Measurements from ENCODE around the gene PPY. TPM values are rescaled to one million over a fixed set of nuclear protein-coding genes. Genes with fewer than 3 reads are reported as not detected.

Gene PPY
- total RNA-seq, 2 experiments from 2014 or later, result 0.90 TPM; not detected in 1

DNA sequence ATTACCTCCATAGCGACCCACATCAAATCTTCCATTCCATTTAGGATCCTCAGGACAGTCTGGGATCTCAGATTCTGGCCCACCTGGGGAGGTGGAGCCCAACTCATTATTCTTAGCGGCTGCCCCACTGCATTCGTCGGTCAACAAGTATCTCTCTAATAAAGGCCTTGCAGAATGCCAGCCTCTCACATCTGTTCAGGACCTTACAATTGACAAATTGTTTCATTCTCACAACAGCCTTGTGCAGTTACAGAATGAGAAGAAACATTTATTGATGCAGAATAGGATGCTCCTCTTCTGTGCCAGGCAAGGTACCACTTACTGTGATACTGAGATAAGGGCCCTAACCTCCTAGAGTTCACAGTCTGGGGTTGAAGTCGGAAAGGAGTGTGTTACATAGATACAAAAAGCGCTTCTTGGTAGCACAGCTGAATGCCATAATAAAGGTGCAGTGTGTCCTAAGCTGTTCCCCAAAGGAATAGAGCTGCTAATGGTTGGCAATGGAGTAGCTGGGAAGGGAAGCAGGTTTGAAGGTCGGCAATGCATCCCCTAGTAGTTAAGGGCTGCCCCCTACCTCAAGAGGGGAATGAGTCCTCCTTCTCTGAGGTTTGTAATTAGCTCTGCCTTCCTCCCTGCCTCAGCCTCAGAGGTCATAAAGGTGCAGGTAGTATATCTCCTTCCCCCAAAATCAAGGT lies 32.6 kb downstream of the PPY start:
- H3K4me1 Mint-ChIP-seq (ENCODE audit: low read depth), result peaks cover 17% of the 10 kb centered on the region
- no peak overlapping the region for H3K27ac Mint-ChIP-seq
- intact Hi-C loops (cut with micrococcal nuclease), result no loop called here
- no peak overlapping the region for H3K4me3 Mint-ChIP-seq
- H3K36me3 Mint-ChIP-seq, result no peaks in the 10 kb centered on the region
- H3K27me3 Mint-ChIP-seq, result peaks cover 11% of the 10 kb centered on the region
- DNase-seq, result no peak
- ChIA-PET CTCF (interaction anchor here (0.7 to 4.0 kb wide), 28 partner anchors 9 to 738 kb away, joined by 3 to 33 read pairs (median 4); partner anchors contain the start of gene HDAC5), POLR2A (no interaction called here)
- no peaks in the 10 kb centered on the region for H3K9me3 Mint-ChIP-seq

DNA sequence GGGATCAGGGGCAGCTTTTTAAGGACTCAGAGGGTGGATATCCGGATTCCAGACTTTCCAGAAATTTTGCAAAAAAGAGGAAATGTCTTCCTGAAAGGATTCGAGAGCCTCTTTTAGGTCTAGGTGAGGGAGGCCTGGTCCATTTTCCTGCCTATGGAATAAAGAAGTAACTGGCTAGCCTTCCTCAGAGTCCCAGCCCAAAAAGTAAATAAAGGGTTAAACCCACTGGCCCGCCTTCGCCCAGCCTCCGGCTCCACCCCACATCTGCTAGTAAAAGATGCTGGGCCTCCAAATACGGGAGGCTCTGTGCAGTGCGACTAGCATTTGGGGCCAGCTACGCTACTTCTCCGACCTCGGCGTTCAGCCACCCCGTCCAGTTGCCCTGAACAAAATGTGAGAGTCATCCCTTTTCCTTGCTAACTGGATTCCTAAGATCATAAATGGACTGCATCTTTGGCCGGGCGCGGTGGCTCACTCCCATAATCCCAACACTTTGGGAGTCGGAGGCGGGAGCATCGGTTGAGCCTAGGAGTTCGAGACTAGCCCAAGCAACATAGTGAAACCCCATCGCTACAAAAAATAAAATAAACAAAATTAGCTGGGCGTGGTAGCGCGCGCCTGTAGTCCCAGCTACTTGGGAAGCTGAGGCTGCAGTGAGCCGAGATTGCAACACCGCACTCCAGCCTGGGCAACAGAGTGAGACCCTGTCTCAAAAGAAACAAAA lies 34.1 kb downstream of the PPY start:
- no peaks in the 10 kb centered on the region for H3K9me3 Mint-ChIP-seq
- H3K4me1 Mint-ChIP-seq (ENCODE audit: low read depth), result peaks cover 17% of the 10 kb centered on the region
- intact Hi-C loops (cut with micrococcal nuclease), result no loop called here
- H3K27ac Mint-ChIP-seq, result no peak overlapping the region
- ChIA-PET POLR2A (interaction anchor here (0.8 to 1.7 kb wide), 2 partner anchors 95 to 215 kb away, joined by 3 read pairs; partner anchors contain the start of gene HDAC5), CTCF (interaction anchor here (0.7 to 4.0 kb wide), 16 partner anchors 7 to 233 kb away, joined by 3 to 33 read pairs (median 4); no protein-coding TSS in a partner anchor)
- no peak overlapping the region for H3K4me3 Mint-ChIP-seq
- peaks cover 11% of the 10 kb centered on the region for H3K27me3 Mint-ChIP-seq
- peak; percentile 62 for DNase-seq
- H3K36me3 Mint-ChIP-seq, result no peaks in the 10 kb centered on the region

DNA sequence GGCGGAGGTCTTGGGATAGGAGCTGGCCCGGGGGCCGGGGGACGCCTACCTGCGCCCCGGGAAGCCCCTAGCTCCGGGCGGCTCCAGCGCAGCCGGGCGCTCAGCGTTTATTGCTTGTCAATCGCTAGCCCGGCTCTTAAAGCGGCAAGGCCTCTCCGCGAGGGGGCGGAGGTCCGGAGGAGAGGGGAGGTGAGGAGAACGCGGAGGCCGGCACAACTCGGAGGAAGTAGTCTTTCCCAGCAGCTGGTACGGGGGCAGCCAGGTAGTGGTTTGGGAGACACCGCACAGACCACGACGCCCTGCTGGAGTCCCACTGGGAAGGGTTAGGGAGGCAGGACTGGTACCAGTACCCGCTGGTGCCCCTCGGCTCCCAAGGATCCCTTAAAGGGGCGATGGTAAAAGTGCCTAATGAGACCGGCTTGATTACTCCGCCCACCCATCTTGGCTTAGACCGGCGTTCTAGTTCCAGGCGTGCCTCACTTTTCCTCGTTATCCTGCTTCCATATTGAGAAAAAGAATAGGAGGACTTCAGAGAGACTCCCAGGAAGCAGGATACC lies 34.8 kb downstream of the PPY start, which contains the start of gene MPP2:
Gene MPP2, minus strand, starts transcription at position 112 of the 557 bp plus-strand sequence. CDS start 3,076 bp downstream, outside the sequence.
- Mint-ChIP-seq H3K27me3 (peaks cover 11% of the 10 kb centered on the region), H3K36me3 (no peaks in the 10 kb centered on the region), H3K4me3 (peak within 1 kb of the TSS; percentile 67), H3K9me3 (no peaks in the 10 kb centered on the region), H3K27ac (no peak within 1 kb of the TSS), H3K4me1 (ENCODE audit: low read depth) (peaks cover 17% of the 10 kb centered on the region)
- DNase-seq, result peak; percentile 71
- intact Hi-C loops (cut with micrococcal nuclease), result no loop called here
- ChIA-PET POLR2A (interaction anchor here (0.6 to 1.7 kb wide), 3 partner anchors 95 to 216 kb away, joined by 3 to 4 read pairs (median 3); partner anchors contain the start of gene HDAC5), CTCF (interaction anchor here (0.6 to 4.0 kb wide), 12 partner anchors 11 to 1359 kb away, joined by 3 to 33 read pairs (median 4); no protein-coding TSS in a partner anchor)

DNA sequence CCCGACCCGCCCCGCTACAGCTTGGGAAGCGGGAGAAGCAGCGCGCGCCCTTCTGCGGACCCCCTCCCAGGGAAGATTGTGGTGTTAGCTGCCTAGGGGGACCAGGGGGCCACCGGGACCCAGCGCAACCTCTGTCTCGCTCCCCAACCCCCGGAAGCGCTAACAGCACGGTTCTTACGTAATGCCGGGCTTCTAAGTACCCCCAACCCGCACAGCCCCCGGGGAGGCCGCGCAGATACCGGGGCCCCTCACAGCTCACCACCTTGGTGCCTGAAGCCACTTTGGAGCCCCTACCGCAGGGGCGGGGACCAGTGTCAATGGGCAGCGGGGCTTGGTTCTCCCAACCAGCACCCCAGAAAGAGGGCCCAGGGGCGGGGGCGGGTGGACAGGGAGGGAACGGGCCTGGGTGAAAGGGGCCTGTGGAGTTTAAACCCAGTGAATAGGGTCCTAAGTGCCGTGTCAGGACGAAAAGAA lies 35.3 kb downstream of the PPY start:
- Mint-ChIP-seq H3K9me3 (no peaks in the 10 kb centered on the region), H3K4me3 (peak overlapping the region; percentile 67), H3K36me3 (no peaks in the 10 kb centered on the region), H3K27ac (no peak overlapping the region), H3K27me3 (peaks cover 11% of the 10 kb centered on the region), H3K4me1 (ENCODE audit: low read depth) (peaks cover 17% of the 10 kb centered on the region)
- POLR2A ChIA-PET, result interaction anchor here (0.6 to 1.7 kb wide), 2 partner anchors 96 to 102 kb away, joined by 3 to 4 read pairs; no protein-coding TSS in a partner anchor
- intact Hi-C loops (cut with micrococcal nuclease), result no loop called here
- CTCF ChIA-PET, result interaction anchor here (0.6 to 3.9 kb wide), 8 partner anchors 11 to 1359 kb away, joined by 3 to 31 read pairs (median 4); no protein-coding TSS in a partner anchor
- no peak for DNase-seq

DNA sequence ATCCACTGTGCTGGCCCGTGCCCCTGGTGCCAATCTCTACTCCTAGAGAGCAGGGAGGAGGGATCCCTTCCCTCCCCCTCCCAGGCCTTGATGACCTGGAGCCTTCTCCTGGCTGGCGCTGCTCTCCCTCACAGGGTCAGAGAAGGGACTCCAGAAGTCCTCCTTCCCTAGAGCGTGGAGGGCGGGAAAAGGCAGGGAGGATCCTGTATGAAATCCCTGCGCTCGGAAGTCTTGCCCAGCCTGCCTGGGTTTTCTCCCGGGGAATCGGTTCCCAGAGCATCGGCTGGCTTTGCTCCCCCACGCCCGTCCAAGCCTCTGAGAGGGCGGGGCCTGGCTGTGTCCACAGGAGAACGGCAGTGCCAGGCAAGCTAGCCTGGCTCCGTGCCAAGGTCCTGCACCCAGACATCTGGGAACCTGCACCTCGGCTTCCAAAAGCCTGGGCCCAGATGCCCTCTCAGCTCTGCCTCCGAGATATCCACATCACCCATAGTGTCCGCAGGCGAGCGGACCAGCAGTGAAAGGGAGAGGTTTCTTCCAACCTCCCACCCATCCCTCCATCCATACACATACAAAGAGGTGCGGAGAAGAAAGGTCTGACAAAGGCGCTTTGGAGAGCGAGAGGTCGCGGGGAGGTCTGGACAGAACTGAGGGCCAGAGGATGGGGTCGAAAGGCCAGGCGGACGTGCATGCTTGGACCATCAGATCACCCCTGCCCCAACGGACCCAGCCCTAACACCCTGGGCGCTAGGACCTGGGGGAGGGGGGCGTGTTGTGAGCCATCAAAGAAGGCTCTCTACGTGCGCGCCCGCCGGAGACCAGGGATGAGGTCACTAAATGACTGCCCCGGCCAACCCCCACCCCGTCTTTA lies 36.1 kb downstream of the PPY start:
- Mint-ChIP-seq H3K27ac (no peak overlapping the region), H3K4me3 (peak overlapping the region; percentile 67), H3K4me1 (ENCODE audit: low read depth) (peaks cover 17% of the 10 kb centered on the region), H3K27me3 (peaks cover 13% of the 10 kb centered on the region), H3K9me3 (no peaks in the 10 kb centered on the region), H3K36me3 (no peaks in the 10 kb centered on the region)
- ChIA-PET POLR2A (no interaction called here), CTCF (interaction anchor here (1.2 to 1.6 kb wide), 3 partner anchors 26 to 38 kb away, joined by 3 to 5 read pairs (median 4); no protein-coding TSS in a partner anchor)
- intact Hi-C loops (cut with micrococcal nuclease), result no loop called here
- peak; percentile 59 for DNase-seq

DNA sequence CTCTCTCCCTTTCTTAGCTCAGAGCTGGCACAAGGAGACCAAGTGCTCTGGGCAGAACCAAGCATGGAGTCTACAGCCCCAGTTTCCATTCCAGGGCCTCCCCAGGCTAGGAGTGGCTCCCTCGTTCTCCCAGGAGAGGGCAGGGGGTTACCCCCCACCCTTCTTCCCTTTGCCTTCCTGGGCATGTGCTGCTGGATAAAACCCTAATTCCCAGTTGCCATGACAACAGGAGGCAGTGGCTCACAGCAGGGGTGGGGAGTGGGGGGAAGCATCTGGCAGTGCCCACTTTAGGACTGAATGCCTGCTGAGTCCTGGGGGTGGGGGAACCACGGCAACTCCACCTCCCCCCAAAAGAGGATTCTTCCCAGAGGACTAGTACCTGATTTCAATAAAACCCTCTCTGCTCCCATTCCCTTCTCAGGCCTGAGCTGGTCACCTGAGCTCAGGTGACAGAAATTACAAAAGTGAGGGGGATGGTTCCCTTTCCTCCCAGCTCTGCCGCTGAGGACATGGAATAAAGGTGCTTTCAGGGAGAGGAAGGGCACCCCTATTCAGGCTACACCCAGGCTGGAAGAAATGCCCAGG lies 36.8 kb downstream of the PPY start:
- Mint-ChIP-seq H3K4me3 (no peak overlapping the region), H3K27me3 (peaks cover 13% of the 10 kb centered on the region), H3K4me1 (ENCODE audit: low read depth) (peaks cover 23% of the 10 kb centered on the region), H3K36me3 (no peaks in the 10 kb centered on the region), H3K27ac (no peak overlapping the region), H3K9me3 (no peaks in the 10 kb centered on the region)
- DNase-seq, result no peak
- ChIA-PET CTCF (no interaction called here), POLR2A (no interaction called here)
- intact Hi-C loops (cut with micrococcal nuclease), result no loop called here

DNA sequence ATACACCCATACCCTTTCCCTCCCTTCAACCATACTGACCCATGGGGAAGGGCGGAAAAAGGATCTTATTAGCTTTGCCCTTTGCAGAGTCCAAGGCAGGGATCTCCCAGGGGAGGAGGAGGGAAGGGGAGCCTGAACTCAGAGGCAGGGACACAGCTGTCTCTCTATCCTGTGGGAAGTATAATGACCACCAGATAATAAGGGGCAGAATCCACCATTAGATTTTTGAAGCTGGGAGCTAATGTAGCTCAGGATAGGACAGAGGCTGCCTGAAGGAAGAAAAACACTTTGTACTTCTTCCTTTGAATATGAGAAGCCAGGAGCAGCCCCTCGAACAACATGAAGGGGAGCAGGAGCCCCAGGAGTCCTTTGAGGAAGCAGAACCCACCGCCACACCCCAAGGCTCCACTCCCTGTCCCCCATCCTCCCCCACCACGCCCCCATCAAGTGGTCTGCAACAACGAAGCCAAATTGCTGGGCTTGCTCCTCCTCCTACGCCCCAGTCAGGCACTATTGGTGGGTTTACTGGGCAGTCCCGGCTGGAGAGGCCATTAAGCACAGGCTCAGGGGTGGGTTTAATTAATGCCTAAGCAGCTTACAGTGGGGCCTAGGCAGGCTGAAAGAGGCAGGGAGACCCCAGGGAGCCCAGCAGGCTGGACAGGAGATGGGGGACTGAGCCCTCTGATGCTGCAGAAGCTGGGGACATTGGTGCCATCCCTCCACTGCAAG lies 40.3 kb downstream of the PPY start:
- intact Hi-C loops (cut with micrococcal nuclease), result no loop called here
- H3K4me3 Mint-ChIP-seq, result no peak overlapping the region
- DNase-seq, result no peak
- no peaks in the 10 kb centered on the region for H3K36me3 Mint-ChIP-seq
- H3K27ac Mint-ChIP-seq, result no peak overlapping the region
- peaks cover 17% of the 10 kb centered on the region for H3K4me1 Mint-ChIP-seq (ENCODE audit: low read depth)
- H3K9me3 Mint-ChIP-seq, result no peaks in the 10 kb centered on the region
- CTCF ChIA-PET, result interaction anchor here (4.2 to 11.7 kb wide), 2 partner anchors 8 to 23 kb away, joined by 20 to 60 read pairs; no protein-coding TSS in a partner anchor
- POLR2A ChIA-PET, result no interaction called here
- peaks cover 13% of the 10 kb centered on the region for H3K27me3 Mint-ChIP-seq

DNA sequence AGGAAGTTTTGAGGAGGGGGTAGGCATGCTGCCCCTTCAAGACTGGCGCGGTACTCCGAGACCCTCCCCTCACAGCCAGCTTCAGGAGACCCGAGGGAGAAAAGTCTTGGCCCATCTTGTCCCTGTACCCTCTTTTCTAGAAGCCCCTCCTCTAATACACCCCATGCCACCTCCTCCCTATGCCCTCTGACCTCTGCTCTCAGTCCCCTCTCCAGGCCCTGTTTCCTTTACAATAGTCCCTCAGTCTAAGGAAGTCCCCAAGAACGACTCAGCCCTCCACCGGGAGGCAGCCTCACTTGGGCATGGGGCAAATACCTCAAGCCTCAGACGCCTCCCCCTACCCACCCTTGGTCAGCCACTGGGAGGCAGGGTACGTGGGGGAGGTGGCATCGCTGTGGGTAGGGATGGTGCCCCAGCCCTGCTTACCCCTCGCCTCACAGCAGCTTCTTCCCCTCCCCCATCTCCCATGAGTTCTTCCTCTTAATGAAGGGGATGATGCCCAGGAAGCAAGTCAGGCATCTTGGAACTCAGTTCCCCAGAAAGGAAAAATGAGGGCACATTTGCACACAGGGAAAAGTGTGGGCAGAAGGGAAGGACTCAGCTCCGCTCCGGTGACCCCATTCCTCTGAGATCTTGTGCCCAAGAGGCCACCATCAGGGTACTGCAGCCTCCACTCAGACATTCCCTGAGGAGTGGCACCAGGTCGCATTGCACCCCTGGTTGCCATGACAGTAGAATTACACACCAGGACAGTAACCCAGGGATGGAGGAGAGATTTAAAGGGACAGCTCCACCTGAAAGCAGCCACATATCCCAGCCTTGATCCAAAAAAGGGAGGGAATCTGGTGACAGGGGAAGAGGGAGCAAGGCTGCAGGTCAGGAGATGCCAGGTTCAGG lies 41.2 kb downstream of the PPY start:
- POLR2A ChIA-PET, result interaction anchor here (0.9 kb wide), 1 partner anchor 24 kb away, joined by 3 read pairs; no protein-coding TSS in a partner anchor
- peaks cover 8% of the 10 kb centered on the region for H3K27me3 Mint-ChIP-seq
- H3K36me3 Mint-ChIP-seq, result no peaks in the 10 kb centered on the region
- no peak for DNase-seq
- intact Hi-C loops (cut with micrococcal nuclease), result no loop called here
- CTCF ChIA-PET, result interaction anchor here (4.2 to 11.7 kb wide), 2 partner anchors 9 to 22 kb away, joined by 20 to 60 read pairs; no protein-coding TSS in a partner anchor
- peak overlapping the region; percentile 69 for H3K4me3 Mint-ChIP-seq
- no peaks in the 10 kb centered on the region for H3K9me3 Mint-ChIP-seq
- H3K27ac Mint-ChIP-seq, result no peak overlapping the region
- H3K4me1 Mint-ChIP-seq (ENCODE audit: low read depth), result peaks cover 9% of the 10 kb centered on the region

DNA sequence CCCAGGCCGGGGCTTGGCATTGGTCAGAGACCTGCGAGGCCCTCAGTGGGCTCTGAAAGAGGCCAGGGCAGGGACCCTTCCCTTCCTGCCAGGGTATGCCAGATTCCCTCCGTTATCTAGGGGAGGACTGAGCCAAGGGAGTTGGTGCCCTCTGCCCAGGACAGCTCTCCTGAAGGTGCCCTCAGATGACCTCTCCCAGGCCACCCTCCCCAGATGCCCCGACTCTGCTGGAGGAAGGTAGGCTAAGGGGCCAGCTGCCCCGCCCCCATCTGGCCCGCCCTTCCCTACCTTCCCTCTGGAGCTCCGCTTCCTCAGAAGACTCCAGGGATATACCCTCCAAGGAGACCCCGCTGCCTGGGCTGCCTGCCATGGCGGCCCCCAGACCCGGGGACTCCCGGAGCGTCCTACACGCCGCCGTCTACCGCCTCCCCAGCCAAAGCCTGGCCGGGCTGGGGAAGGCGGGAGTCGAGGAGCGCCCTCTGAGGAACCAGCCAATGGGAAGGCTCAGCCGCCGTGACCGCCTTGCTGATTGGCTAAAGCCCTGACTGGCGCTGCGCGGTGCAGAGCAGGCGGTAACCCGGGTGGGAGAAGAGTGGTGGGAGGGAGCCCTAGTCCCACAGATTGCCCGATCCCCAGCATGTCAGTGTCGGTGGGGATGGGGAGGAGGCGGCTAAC lies 42.0 kb downstream of the PPY start:
- POLR2A ChIA-PET, result interaction anchor here (0.9 kb wide), 1 partner anchor 25 kb away, joined by 3 read pairs; no protein-coding TSS in a partner anchor
- intact Hi-C loops (cut with micrococcal nuclease), result no loop called here
- Mint-ChIP-seq H3K27ac (no peak overlapping the region), H3K4me1 (ENCODE audit: low read depth) (peaks cover 7% of the 10 kb centered on the region), H3K36me3 (no peaks in the 10 kb centered on the region), H3K27me3 (peaks cover 2% of the 10 kb centered on the region), H3K9me3 (no peaks in the 10 kb centered on the region), H3K4me3 (peak overlapping the region; percentile 69)
- DNase-seq, result peak; percentile 90
- CTCF ChIA-PET, result interaction anchor here (4.2 to 11.7 kb wide), 2 partner anchors 9 to 21 kb away, joined by 20 to 60 read pairs; no protein-coding TSS in a partner anchor
